ENCODE measurements around the gene GPX5. TPM values are rescaled to one million over a fixed set of nuclear protein-coding genes. Genes with fewer than 3 reads are reported as not detected.

Gene GPX5
- total and polyA plus RNA-seq, 10 of the 15 experiments (the other 5 are each of a cell fraction or from before 2014, with no cell fraction given), result not detected

DNA sequence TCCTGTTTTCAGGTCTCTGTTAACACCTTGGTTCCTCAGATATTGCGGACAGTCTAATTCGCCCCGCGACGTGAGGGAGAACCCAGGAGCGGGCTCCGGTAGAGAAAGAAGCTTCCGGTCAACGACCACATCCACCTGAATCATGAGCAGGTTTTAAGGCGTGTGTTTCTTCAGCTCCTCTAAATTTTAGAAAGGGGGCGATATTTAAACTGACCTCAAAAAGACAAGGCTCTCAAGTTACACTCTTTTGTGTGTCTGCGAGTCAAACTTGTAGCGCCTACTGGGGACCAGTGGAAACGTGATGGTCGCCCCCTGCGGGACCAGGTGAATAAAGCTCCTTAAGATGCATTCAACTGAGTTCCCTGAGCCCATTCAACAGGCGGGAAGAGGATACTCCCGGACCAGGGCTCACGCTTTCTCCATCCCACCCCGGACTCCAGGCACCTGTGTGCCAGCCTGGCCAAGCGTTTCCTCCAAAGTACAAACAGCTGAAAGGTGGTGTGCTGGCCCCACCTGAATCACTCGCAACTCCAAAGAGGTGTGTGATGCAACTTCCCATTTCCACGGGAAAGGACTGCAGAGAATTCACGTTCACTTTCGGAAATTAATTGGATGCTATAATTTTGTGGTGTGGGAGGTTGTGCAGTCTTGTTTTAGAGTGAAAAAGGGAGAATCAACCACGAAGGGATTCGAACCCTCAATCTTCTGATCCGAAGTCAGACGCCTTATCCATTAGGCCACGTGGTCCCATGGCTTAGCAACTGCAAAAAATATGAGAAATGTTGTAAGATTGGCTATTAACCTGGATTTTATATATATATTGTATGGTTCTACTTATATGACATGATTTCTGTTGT, 17.0 kb downstream of the GPX5 start (continued):
- TF ChIP-seq, protein P1, sequence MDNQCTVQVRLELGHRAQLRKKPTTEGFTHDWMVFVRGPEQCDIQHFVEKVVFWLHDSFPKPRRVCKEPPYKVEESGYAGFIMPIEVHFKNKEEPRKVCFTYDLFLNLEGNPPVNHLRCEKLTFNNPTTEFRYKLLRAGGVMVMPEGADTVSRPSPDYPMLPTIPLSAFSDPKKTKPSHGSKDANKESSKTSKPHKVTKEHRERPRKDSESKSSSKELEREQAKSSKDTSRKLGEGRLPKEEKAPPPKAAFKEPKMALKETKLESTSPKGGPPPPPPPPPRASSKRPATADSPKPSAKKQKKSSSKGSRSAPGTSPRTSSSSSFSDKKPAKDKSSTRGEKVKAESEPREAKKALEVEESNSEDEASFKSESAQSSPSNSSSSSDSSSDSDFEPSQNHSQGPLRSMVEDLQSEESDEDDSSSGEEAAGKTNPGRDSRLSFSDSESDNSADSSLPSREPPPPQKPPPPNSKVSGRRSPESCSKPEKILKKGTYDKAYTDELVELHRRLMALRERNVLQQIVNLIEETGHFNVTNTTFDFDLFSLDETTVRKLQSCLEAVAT (IDR thresholded peaks at IDR 0.05), result no peak
- TF ChIP-seq SUZ12 (IDR thresholded peaks at IDR 0.05; ENCODE audit: unreplicated experiment) (no peak), CBFB (IDR thresholded peaks at IDR 0.05; ENCODE audit: low read depth) (no peak), BHLHE40 (IDR thresholded peaks at IDR 0.05; ENCODE audit: borderline replicate concordance in 1 of 2, low read depth in 2 of 2, low read length in 1 of 2) (peak in 1 of 2 experiments; percentile 47; a peak in 2 of 4 replicates), ZBED1 (IDR thresholded peaks at IDR 0.05; ENCODE audit: borderline replicate concordance) (no peak), RB1 (IDR thresholded peaks at IDR 0.05; ENCODE audit: borderline replicate concordance) (no peak), NFYB (IDR thresholded peaks at IDR 0.05; ENCODE audit: insufficient read depth, low read depth, low read length) (no peak), ZNF622 (IDR thresholded peaks at IDR 0.05) (no peak), POLR2AphosphoS5 (IDR thresholded peaks at IDR 0.05; ENCODE audit: low read length) (no peak), TARDBP (IDR thresholded peaks at IDR 0.05; ENCODE audit: borderline replicate concordance) (peak; percentile 76; the same call in 1 of the 2 replicates), EZH2 (IDR thresholded peaks at IDR 0.05; ENCODE audit: borderline replicate concordance, control insufficient read depth, low read depth, low read length) (no peak), SREBF2 (IDR thresholded peaks at IDR 0.05; ENCODE audit: low read length) (peak; percentile 89), SMC3 (IDR thresholded peaks at IDR 0.05; ENCODE audit: borderline replicate concordance, low read length) (peak; percentile 28; the same call in 1 of the 2 replicates), EED (IDR thresholded peaks at IDR 0.05; ENCODE audit: low read depth) (0 out of 2 replicates have a peak, but pooled peaks have one; percentile 27), IRF4 (IDR thresholded peaks at IDR 0.05; ENCODE audit: low read depth, low read length) (0 out of 2 replicates have a peak, but pooled peaks have one; percentile 28)
- TF ChIP-seq, protein P2, sequence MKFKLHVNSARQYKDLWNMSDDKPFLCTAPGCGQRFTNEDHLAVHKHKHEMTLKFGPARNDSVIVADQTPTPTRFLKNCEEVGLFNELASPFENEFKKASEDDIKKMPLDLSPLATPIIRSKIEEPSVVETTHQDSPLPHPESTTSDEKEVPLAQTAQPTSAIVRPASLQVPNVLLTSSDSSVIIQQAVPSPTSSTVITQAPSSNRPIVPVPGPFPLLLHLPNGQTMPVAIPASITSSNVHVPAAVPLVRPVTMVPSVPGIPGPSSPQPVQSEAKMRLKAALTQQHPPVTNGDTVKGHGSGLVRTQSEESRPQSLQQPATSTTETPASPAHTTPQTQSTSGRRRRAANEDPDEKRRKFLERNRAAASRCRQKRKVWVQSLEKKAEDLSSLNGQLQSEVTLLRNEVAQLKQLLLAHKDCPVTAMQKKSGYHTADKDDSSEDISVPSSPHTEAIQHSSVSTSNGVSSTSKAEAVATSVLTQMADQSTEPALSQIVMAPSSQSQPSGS (IDR thresholded peaks at IDR 0.05; ENCODE audit: low read length), result peak; percentile 24; the same call in 1 of the 2 replicates
- TF ChIP-seq, protein P3, sequence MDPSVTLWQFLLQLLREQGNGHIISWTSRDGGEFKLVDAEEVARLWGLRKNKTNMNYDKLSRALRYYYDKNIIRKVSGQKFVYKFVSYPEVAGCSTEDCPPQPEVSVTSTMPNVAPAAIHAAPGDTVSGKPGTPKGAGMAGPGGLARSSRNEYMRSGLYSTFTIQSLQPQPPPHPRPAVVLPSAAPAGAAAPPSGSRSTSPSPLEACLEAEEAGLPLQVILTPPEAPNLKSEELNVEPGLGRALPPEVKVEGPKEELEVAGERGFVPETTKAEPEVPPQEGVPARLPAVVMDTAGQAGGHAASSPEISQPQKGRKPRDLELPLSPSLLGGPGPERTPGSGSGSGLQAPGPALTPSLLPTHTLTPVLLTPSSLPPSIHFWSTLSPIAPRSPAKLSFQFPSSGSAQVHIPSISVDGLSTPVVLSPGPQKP (IDR thresholded peaks at IDR 0.05; ENCODE audit: low read depth, low read length), result no peak
- TF ChIP-seq, protein P4, sequence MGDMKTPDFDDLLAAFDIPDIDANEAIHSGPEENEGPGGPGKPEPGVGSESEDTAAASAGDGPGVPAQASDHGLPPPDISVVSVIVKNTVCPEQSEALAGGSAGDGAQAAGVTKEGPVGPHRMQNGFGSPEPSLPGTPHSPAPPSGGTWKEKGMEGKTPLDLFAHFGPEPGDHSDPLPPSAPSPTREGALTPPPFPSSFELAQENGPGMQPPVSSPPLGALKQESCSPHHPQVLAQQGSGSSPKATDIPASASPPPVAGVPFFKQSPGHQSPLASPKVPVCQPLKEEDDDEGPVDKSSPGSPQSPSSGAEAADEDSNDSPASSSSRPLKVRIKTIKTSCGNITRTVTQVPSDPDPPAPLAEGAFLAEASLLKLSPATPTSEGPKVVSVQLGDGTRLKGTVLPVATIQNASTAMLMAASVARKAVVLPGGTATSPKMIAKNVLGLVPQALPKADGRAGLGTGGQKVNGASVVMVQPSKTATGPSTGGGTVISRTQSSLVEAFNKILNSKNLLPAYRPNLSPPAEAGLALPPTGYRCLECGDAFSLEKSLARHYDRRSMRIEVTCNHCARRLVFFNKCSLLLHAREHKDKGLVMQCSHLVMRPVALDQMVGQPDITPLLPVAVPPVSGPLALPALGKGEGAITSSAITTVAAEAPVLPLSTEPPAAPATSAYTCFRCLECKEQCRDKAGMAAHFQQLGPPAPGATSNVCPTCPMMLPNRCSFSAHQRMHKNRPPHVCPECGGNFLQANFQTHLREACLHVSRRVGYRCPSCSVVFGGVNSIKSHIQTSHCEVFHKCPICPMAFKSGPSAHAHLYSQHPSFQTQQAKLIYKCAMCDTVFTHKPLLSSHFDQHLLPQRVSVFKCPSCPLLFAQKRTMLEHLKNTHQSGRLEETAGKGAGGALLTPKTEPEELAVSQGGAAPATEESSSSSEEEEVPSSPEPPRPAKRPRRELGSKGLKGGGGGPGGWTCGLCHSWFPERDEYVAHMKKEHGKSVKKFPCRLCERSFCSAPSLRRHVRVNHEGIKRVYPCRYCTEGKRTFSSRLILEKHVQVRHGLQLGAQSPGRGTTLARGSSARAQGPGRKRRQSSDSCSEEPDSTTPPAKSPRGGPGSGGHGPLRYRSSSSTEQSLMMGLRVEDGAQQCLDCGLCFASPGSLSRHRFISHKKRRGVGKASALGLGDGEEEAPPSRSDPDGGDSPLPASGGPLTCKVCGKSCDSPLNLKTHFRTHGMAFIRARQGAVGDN (IDR thresholded peaks at IDR 0.05), result no peak
